ENCODE results near the gene PACRG. TPM values are rescaled to one million over a fixed set of nuclear protein-coding genes. Genes with fewer than 3 reads are reported as not detected.

Gene PACRG
- total and polyA plus RNA-seq, 12 donors: 2.1 to 34.6 (median 10.0) TPM

DNA sequence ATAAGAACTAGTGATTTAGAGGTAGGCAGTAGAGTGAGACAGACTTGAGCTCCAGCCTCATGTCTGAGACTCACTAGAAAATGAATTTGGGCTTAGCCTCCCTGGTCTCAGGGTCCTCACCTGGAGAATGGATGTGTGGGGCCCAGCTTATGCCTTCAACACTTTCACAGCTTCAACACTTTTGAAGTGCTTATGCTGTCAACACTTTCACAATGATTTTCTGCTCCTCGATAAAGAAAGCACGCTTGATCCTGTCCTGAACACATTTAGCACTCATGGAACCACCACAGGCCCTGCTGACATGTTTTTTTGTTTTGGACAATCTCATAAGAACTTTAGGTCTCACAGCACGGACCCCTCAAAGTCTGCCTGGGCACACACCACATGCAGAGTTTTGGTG, 229.3 kb downstream of the PACRG start:
- Histone ChIP-seq H3K4me3 (no peak overlapping the region), H3K36me3 (no peaks in the 10 kb centered on the region), H3K27ac (no peak overlapping the region), H3K9me3 (no peaks in the 10 kb centered on the region), H3K27me3 (peaks cover 0 to 17% (median 0%) of the 10 kb centered on the region in 7 donors), H3K4me1 (peaks cover 0 to 11% (median 0%) of the 10 kb centered on the region in 9 donors)
- intact Hi-C loops (cut with DNase I): no loop called here
- DNase-seq: no peak
- ATAC-seq: peak in 3 of 8 donors; percentile 31 to 70 (median 63)
- 42 to 57% methylated on average over 3 of the region's 3 CpGs for WGBS, 2 donors
- TF ChIP-seq CTCF (IDR thresholded peaks at IDR 0.05): no peak

DNA sequence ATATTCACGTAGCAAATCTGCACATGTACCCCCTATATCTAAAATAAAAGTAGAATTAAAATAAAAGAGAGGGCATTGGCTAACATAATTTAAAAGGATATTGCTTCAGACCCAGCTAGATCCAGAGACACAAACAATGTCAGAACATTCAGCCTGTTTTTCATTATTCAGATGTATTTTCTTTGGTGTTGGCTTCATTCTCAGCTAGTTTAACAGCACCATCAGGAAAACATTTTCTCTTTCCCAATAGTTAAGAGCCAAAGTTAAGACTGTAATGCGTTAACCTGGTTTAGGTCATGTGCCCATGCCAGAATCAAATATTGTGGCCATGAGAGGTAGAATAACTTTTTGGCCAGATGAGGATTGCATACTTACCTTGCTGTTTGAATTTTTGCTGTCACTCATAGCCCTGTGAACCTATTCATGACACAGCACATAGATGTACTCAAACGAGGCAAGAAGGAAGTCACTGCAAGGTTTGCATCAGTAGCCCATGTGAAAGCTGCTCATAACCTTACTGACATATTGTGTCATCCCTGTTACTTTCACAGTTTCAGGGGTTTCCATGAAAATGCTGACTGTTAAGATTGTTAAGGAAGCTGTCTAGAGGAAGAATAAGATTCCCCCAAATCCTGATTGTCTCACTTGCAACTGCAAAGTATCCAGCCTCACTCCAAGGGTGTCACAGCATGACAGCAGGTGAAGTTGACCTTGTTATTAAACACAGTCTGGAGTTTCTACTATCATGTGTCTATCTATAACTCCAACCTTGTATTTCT, 233.1 kb downstream of the PACRG start:
- H3K36me3 ChIP-seq: no peaks in the 10 kb centered on the region
- DNase-seq: no peak
- no peak for ATAC-seq
- no peak overlapping the region for H3K4me3 ChIP-seq
- peaks cover 0 to 21% (median 10%) of the 10 kb centered on the region in 9 donors for H3K4me1 ChIP-seq
- H3K27ac ChIP-seq: no peak overlapping the region
- no peaks in the 10 kb centered on the region for H3K9me3 ChIP-seq
- 68 to 84% methylated on average over 3 of the region's 3 CpGs for WGBS, 2 donors
- TF ChIP-seq CTCF (IDR thresholded peaks at IDR 0.05): no peak
- H3K27me3 ChIP-seq: peaks cover 0 to 17% (median 0%) of the 10 kb centered on the region in 7 donors
- intact Hi-C loops (cut with DNase I): no loop called here

DNA sequence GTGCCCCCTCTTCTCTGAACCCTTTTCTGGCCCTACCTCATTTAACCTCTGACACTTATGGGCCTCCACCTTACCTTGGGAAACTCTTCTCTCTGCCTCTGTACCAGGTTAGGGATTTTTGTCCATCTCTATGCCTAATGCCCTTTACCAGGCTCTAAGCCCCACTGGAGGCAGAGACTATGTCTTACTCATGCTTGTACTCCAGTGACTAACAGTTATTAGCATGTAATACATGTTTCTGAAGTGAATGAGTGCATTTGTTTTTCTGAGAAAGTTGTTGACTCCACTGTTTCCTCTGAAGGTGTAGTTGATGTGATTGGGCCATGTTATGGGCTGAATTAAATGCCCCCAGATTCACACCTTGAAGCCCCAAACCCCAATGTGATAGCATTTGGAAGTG, 234.3 kb downstream of the PACRG start:
- Histone ChIP-seq H3K27ac (no peak overlapping the region), H3K9me3 (no peaks in the 10 kb centered on the region), H3K36me3 (no peaks in the 10 kb centered on the region), H3K4me1 (peaks cover 0 to 14% (median 10%) of the 10 kb centered on the region in 9 donors), H3K4me3 (no peak overlapping the region), H3K27me3 (peaks cover 0 to 17% (median 0%) of the 10 kb centered on the region in 7 donors)
- ATAC-seq: no peak
- TF ChIP-seq CTCF (IDR thresholded peaks at IDR 0.05): no peak
- intact Hi-C loops (cut with DNase I): no loop called here
- no peak for DNase-seq

DNA sequence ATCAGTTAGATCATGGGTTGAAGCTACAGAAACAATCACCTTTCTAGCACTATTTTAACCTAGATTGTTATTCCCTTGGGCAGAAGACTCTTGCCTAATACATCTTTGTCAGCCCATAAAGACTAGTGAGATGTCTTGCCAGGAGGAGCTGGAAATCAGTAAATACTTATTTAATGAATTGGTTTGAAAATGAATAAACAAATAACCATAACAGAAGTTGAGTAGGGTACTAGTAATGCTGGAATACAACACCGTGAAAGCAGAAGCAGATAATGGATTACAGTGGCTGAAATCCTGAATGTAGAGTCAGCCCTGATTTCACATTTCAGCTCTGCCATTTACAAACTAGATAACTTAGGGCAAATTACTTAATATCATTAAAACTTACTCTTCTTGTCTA, 236.1 kb downstream of the PACRG start:
- Histone ChIP-seq H3K9me3 (no peaks in the 10 kb centered on the region), H3K27ac (no peak overlapping the region), H3K27me3 (peaks cover 0 to 17% (median 0%) of the 10 kb centered on the region in 7 donors), H3K4me1 (peaks cover 0 to 14% (median 9%) of the 10 kb centered on the region in 9 donors), H3K4me3 (no peak overlapping the region), H3K36me3 (no peaks in the 10 kb centered on the region)
- ATAC-seq: no peak
- DNase-seq: no peak
- WGBS, 2 donors: 73 to 76% methylated on average over 1 of the region's 1 CpG
- TF ChIP-seq CTCF (IDR thresholded peaks at IDR 0.05): no peak
- intact Hi-C loops (cut with DNase I): no loop called here

Measured in heart right ventricle (tissue), 16 donors.